Measurements from ENCODE around the gene ALDOB. TPM values are rescaled to one million over a fixed set of nuclear protein-coding genes. Genes with fewer than 3 reads are reported as not detected.

Gene ALDOB
- total RNA-seq, 1 experiment from 2014 or later = not detected

- TF ChIP-seq CTCF (conservative IDR thresholded peaks at IDR 0.05) = no peak
- Histone ChIP-seq H3K9ac (ENCODE audit: extremely low read depth, insufficient read length, low read length) (no peak overlapping the region), H4K8ac (replicated peaks; ENCODE audit: insufficient read length, low read depth, low read length) (no peak overlapping the region), H2BK20ac (ENCODE audit: low read depth, low read length, poor library complexity, severe bottlenecking) (no peak overlapping the region), H3K4me2 (ENCODE audit: insufficient read depth, insufficient read length, low read length) (no peak overlapping the region), H3K79me2 (ENCODE audit: insufficient read depth, low read length) (no peaks in the 10 kb centered on the region), H3K56ac (ENCODE audit: insufficient read length, low read depth, low read length) (no peak overlapping the region), H3K27ac (ENCODE audit: insufficient read length, low read depth, low read length) (no peak overlapping the region), H3T11ph (ENCODE audit: low read length) (no peak overlapping the region), H3K4ac (ENCODE audit: low read depth, low read length) (no peak overlapping the region), H2BK120ac (ENCODE audit: low read depth, low read length, poor library complexity, severe bottlenecking) (no peak overlapping the region), H3K4me1 (ENCODE audit: insufficient read depth, low read length) (no peaks in the 10 kb centered on the region), H3K27me3 (ENCODE audit: insufficient read depth, low read length) (no peaks in the 10 kb centered on the region), H4K5ac (ENCODE audit: insufficient read length, low read depth, low read length) (no peak overlapping the region), H4K91ac (ENCODE audit: insufficient read length, low read depth, low read length) (no peak overlapping the region), H2AK5ac (ENCODE audit: insufficient read length, low read length) (no peak overlapping the region), H3K23me2 (ENCODE audit: insufficient read length, low read depth, low read length, poor library complexity, severe bottlenecking) (no peaks in the 10 kb centered on the region), H2BK15ac (ENCODE audit: low read depth, low read length) (no peak overlapping the region), H3K18ac (ENCODE audit: insufficient read length, low read depth, low read length) (no peak overlapping the region), H2BK5ac (ENCODE audit: insufficient read length, low read length) (no peak overlapping the region), H2AFZ (ENCODE audit: low read length) (no peak overlapping the region), H3K9me3 (ENCODE audit: control insufficient read depth, low read depth, low read length) (no peaks in the 10 kb centered on the region), H2BK12ac (ENCODE audit: insufficient read length, low read depth, low read length) (no peak overlapping the region), H3K79me1 (ENCODE audit: insufficient read depth, low read depth, low read length, poor library complexity, severe bottlenecking) (no peaks in the 10 kb centered on the region), H4K20me1 (ENCODE audit: control insufficient read depth, insufficient read depth, insufficient read length) (no peaks in the 10 kb centered on the region), H3K14ac (ENCODE audit: insufficient read depth, low read length) (no peak overlapping the region), H3K23ac (ENCODE audit: insufficient read length, low read depth, low read length) (no peak overlapping the region)
- Mint-ChIP-seq H3K36me3 (ENCODE audit: insufficient read depth in 1 of 3, low read depth in 3 of 3) (no peaks in the 10 kb centered on the region), H3K27ac (no peak overlapping the region), H3K4me3 (no peak overlapping the region), H3K4me1 (no peaks in the 10 kb centered on the region), H3K27me3 (ENCODE audit: low read depth) (peaks cover 2% of the 10 kb centered on the region; the same call in 1 of the 2 replicates), H3K9me3 (no peaks in the 10 kb centered on the region)
- WGBS (ENCODE audit: extremely low coverage, insufficient read length, low lambda C conversion rate) = no CpG with 5 or more reads among the region's 3 CpGs
- DNase-seq = no peak
These were observed 5.2 kb upstream of the ALDOB start for GRCh38 chr9:101440714-101441230.
